Measurements from ENCODE around the gene INPP5J. TPM values are rescaled to one million over a fixed set of nuclear protein-coding genes. Genes with fewer than 3 reads are reported as not detected.
A peak's percentile ranks its signal among the peaks of the same experiment; 100 is the strongest.
"Not testable (repeated sequence)": the region's sequence is repeated elsewhere in the genome, so short reads cannot be mapped to it uniquely, and the experiment has no call there.

Gene INPP5J
- total RNA-seq, 1 experiment from 2014 or later = 11.9 TPM

DNA sequence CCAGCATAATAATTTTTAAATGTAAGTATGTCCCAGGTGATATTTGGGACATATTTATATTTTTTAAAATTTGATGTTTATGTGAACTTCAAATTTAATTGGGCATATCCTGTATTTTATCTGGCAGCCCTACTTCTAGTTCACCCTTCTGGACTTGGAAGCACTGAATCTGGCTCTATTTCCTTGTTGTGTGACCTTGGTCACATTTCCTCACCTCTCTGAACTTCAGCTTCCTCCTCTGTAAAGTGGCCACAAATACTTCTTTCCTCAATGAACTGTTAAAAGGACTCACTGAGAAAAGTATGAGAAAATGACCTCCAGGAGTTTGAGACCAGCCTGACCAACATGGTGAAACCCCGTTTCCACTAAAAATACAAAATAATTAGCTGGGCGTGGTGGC is 29.1 kb downstream of the INPP5J start:
- no peak for DNase-seq
- H3K36me3 ChIP-seq (replicated peaks; ENCODE audit: control insufficient read depth, insufficient read depth, low read length) = no peaks in the 10 kb centered on the region
- no peak overlapping the region for H3K4me3 ChIP-seq (ENCODE audit: insufficient read depth, low read depth, low read length)
- H3K27me3 ChIP-seq (ENCODE audit: control insufficient read depth, insufficient read depth, low read length) = no peaks in the 10 kb centered on the region; the same call in 1 of the 2 replicates

DNA sequence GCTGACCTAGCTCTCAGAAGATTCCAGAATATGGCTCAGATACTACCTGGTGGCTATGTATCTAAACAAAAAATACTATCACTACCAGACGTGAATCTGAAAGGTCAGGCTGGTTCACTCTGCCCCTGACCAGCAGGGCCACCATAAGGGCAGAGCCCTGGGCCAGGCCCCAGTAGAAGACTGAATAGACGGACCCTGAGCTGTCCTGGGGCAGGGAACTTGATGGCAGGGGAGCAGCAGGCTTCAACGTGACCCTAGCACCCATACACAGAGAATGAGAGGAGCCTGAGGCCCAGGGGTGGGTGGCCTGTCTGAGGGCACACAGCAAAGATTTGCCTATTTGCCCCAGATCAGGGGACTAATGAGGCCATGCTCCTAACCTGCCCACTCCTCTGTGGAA is 30.6 kb downstream of the INPP5J start:
- Histone ChIP-seq H3K36me3 (replicated peaks; ENCODE audit: control insufficient read depth, insufficient read depth, low read length) (no peaks in the 10 kb centered on the region), H3K4me3 (ENCODE audit: insufficient read depth, low read depth, low read length) (no peak overlapping the region), H3K27me3 (ENCODE audit: control insufficient read depth, insufficient read depth, low read length) (peaks cover 3% of the 10 kb centered on the region)
- DNase-seq = no peak

DNA sequence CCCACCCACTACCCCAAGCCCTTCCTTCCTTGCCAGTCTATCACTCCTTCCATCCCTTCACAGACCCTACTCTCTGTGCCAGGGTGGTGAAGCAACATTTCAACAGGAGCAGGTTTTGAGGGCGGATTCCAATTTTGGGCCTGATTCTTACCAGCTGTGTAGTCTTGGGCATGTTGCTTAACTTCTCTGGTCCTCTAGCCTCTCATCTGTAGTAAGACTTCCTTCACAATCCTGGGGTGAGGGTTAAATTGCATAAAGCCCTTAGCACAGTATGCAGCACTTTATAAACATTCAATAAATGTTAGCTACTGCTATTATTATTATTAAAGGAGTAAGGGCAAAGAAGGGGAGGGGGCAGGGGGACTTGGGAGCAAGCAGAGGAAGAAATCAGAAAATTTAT is 32.2 kb downstream of the INPP5J start:
- H3K4me3 ChIP-seq (ENCODE audit: insufficient read depth, low read depth, low read length) = no peak overlapping the region
- H3K36me3 ChIP-seq (replicated peaks; ENCODE audit: control insufficient read depth, insufficient read depth, low read length) = no peaks in the 10 kb centered on the region
- peaks cover 3% of the 10 kb centered on the region for H3K27me3 ChIP-seq (ENCODE audit: control insufficient read depth, insufficient read depth, low read length)
- no peak for DNase-seq

DNA sequence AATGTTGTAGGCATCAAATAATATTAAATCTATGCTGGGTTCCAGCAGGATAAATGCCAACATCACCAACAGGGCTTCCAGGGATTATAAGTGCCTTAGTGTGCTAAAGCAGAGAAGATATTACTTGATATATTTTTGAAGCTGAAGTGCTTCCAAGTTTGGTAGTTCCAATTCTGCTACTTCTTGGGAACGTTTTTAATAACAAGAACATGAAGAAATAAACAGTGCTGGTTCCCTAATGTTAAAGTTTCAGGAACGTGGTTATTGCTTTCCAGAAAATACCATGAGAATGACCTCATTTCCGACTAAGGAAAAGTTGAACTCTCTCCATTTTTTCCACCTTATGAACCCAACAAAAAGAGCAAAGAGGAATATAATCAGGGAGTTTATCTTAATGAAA is 32.7 kb downstream of the INPP5J start:
- no peak overlapping the region for H3K4me3 ChIP-seq (ENCODE audit: insufficient read depth, low read depth, low read length)
- H3K36me3 ChIP-seq (replicated peaks; ENCODE audit: control insufficient read depth, insufficient read depth, low read length) = no peaks in the 10 kb centered on the region
- H3K27me3 ChIP-seq (ENCODE audit: control insufficient read depth, insufficient read depth, low read length) = peaks cover 3% of the 10 kb centered on the region
- DNase-seq = no peak

DNA sequence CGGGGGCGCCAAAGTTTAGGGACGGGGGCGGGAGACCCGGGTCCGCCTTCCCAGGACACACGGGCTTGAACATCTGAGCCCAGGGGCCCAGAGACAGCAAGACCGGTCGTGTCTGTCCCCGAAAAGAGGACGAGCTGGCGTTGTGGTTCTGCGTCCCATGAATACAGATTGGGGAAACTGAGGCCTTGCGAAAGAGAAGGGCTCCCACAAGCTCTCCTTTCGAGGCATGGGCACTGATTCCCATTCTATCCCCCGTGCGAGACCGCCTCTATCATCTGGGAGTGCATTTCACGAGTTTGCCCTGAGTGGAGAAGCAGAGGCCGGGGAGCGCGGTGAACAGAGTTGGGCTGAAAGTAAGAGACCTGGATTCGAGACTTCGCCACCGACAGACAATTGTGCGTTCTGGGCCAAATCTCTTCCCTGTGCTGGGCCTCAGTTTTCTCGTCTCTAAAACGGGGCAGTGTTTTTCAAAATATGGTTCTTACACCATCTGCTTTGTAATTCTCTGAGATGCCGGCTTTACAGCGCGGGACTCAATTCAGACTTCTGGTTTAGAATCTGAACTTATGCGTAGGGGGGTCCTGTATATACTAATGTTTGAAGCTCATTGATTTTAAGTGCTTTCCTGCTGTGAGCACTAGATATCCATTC is 37.7 kb downstream of the INPP5J start:
- no peaks in the 10 kb centered on the region for H3K36me3 ChIP-seq (replicated peaks; ENCODE audit: control insufficient read depth, insufficient read depth, low read length)

DNA sequence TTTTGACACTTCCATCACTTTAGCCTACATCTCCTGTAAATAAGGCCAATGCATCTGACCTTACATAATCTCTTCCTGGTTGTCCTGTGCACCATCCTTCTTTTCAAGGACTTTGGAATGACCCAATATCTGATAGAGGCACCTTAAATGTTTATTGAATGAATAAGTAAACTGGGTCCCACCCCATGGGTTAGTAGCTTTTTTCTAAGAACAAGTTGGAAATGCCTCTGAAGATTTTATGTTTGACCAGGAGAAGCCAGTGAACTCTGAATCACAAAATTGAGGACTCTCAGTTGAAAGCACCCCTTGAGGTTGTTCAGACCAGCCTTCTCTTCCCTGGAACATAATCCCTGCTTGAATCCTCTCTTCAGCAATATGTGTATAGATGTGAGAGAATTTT is 38.6 kb downstream of the INPP5J start:
- Histone ChIP-seq H3K27me3 (ENCODE audit: control insufficient read depth, insufficient read depth, low read length) (peaks cover 3% of the 10 kb centered on the region), H3K4me3 (ENCODE audit: insufficient read depth, low read depth, low read length) (no peak overlapping the region), H3K36me3 (replicated peaks; ENCODE audit: control insufficient read depth, insufficient read depth, low read length) (peaks cover 1% of the 10 kb centered on the region)
- no peak for DNase-seq

More for the DNA sequence above, 37.7 kb downstream of the INPP5J start:
- Histone ChIP-seq H3K4me3 (ENCODE audit: insufficient read depth, low read depth, low read length) (peak overlapping the region; percentile 73), H3K27me3 (ENCODE audit: control insufficient read depth, insufficient read depth, low read length) (peaks cover 3% of the 10 kb centered on the region)
- DNase-seq = no peak

DNA sequence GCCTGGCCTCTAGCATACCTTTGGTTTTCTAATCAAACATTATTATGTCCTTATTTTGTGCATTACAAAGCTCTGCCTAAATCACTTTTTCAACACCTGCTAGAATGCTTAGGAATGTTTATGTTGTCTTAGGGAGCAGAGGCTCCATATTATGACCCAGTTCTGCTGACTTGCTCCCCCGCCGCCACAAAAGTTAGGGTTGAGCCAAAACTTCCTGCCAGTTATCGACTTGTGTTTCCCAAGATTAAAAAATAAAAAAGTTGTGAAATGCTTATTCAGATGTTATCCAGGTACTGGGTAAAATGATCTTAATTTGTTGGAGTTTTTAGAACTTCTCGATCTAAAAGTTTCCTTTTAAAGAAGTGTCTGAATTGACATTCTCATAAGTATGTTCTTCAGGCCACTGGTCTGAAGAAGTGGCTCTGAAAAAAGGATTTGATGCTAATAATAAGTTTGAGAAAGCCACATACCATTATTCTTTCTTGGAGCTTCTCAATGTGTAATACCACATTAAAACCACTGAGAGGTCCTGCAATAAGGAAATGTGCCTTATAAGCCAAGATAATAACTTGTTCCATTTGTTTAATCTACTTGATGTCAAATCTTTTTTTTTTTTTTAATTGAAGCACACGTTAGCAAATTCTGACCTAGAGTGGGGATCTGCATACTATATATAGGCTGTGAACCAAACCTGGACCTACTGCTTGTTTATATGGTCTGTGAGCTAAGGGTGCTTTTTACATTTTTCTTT is 39.4 kb downstream of the INPP5J start:
- peaks cover 1% of the 10 kb centered on the region for H3K36me3 ChIP-seq (replicated peaks; ENCODE audit: control insufficient read depth, insufficient read depth, low read length)
- no peak overlapping the region for H3K4me3 ChIP-seq (ENCODE audit: insufficient read depth, low read depth, low read length)
- no peak for DNase-seq
- H3K27me3 ChIP-seq (ENCODE audit: control insufficient read depth, insufficient read depth, low read length) = peaks cover 3% of the 10 kb centered on the region; the same call in 1 of the 2 replicates

DNA sequence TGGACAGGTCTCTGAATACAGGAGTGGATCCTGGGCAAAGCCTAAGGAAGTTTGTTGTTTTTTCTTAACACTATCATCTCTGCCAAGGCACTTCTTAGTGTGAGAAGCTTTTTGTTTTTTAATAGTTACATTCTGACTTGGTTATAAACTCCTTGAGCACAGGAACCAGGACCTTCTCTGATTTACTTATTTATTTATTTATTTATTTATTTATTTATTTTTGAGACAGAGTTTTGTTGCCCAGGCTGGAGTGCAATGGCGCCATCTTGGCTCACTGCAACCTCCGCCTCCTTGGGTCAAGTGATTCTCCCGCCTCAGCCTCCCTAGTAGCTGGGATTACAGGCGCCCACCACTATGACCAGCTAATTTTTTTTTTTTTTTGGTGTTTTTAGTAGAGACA is 48.2 kb downstream of the INPP5J start:
- Histone ChIP-seq H3K4me3 (ENCODE audit: insufficient read depth, low read depth, low read length) (no peak overlapping the region), H3K36me3 (replicated peaks; ENCODE audit: control insufficient read depth, insufficient read depth, low read length) (no peaks in the 10 kb centered on the region; the same call in 1 of the 2 replicates), H3K27me3 (ENCODE audit: control insufficient read depth, insufficient read depth, low read length) (no peaks in the 10 kb centered on the region)
- DNase-seq = no peak

DNA sequence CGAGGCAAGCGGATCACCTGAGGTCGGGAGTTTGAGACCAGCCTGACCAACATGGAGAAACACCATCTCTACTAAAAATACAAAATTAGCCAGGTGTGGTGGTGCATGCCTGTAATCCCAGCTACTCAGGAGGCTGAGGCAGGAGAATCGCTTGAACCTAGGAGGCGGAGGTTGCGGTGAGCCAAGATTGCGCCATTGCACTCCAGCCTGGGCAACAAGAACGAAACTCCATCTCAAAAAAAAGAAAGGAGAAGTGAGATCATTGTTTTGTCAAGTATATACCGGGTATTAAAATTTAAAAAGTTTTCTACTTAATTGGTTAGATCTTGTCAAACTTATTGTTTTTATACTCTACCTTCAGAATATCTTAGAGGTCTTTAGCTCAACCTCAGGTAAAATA is 49.0 kb downstream of the INPP5J start:
- not testable (repeated sequence) for H3K27me3 ChIP-seq (ENCODE audit: control insufficient read depth, insufficient read depth, low read length); H3K36me3 ChIP-seq (replicated peaks; ENCODE audit: control insufficient read depth, insufficient read depth, low read length); DNase-seq; H3K4me3 ChIP-seq (ENCODE audit: insufficient read depth, low read depth, low read length)

DNA sequence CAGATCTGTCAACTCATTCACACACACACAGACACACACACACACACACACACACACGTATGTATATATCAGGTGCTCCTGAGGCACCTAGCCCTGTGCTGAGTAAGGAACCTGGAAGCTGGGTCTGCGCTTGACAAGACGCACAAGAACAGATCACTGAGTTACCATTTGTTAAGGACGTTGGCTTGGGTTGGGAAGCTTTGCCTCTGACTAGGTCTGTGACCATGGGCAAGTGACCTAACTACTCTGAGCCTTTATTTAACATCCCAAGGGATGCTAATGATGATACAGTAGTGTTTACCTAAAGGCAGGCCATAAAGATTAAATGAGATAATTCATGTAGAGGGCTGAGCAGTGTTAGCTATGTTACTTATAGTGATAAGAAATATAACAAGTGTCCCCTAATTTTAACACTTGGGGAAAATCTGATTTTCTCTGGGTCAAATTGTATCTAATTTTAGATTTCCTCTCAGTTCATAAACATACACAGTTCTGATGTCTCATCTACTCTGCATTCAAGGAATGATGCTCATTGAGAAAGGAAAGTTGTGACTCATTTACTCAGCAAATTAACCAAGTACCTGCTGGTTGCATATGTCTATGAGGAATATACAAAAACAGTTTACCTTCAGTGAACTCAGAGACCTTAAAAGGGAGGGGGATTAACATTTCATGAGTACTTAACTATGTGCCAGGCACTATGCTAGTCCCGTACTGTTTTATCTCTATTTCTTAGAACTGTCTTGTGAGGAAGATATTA is 50.8 kb downstream of the INPP5J start:
- Histone ChIP-seq H3K4me3 (ENCODE audit: insufficient read depth, low read depth, low read length) (no peak overlapping the region), H3K27me3 (ENCODE audit: control insufficient read depth, insufficient read depth, low read length) (no peaks in the 10 kb centered on the region), H3K36me3 (replicated peaks; ENCODE audit: control insufficient read depth, insufficient read depth, low read length) (no peaks in the 10 kb centered on the region; the same call in 1 of the 2 replicates)
- no peak for DNase-seq

DNA sequence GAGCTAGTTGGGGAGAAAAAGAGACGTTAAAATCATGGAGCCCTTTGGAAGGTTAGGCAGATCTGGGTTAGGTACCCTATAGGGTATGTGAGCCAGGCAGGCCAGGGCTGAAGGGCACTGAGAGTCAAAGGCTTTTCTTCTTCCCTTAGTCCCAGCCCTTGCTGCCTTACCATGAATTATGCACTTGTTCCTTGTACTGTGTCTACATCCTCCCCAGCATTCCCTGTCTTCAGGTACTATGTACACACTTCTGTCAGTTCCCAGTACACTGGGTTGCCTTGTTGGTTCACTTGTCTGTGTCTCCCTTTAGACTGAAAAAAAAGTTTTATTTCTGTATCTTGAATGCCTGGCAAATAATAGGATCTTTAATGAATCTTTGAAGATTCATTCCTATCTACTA is 54.2 kb downstream of the INPP5J start:
- H3K36me3 ChIP-seq (replicated peaks; ENCODE audit: control insufficient read depth, insufficient read depth, low read length) = no peaks in the 10 kb centered on the region; the same call in 1 of the 2 replicates
- no peak overlapping the region for H3K4me3 ChIP-seq (ENCODE audit: insufficient read depth, low read depth, low read length)
- no peaks in the 10 kb centered on the region for H3K27me3 ChIP-seq (ENCODE audit: control insufficient read depth, insufficient read depth, low read length)
- DNase-seq = no peak

DNA sequence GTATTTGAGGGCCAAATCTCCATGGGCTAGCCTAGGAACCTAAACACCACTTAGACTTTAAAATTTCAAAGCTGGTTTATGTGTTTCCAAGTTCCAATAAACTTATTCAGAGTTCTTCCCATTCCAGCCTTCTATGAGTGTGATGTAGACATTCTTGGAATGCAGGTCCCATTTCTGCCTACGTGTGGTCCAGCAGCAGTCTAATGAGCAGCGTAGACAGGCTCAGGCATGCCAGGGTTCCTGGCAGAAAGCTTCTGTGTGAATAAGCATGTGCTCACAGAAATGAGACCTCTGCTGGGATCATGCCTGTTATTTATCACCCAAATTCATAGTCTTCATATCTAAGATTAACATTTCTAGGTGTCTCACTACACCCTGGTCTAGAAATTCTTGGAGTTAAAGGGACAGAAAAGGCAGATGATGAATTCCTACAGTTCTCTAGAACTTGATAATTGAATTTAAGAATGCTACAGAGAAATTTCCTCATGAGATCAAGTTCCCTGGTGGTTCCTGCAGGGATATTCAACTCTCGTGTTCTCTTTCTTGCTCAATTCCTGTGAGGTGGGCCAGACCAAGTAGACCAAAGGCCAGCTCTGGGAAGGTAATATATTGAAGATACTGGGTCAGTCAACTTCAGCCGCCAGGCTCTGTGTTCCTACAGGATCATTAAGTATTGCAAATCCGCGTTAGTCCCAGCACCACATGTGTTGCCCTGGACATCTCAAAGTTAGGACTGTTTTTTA is 54.8 kb downstream of the INPP5J start:
- no peaks in the 10 kb centered on the region for H3K27me3 ChIP-seq (ENCODE audit: control insufficient read depth, insufficient read depth, low read length)
- H3K4me3 ChIP-seq (ENCODE audit: insufficient read depth, low read depth, low read length) = no peak overlapping the region
- DNase-seq = no peak
- no peaks in the 10 kb centered on the region; the same call in 1 of the 2 replicates for H3K36me3 ChIP-seq (replicated peaks; ENCODE audit: control insufficient read depth, insufficient read depth, low read length)

DNA sequence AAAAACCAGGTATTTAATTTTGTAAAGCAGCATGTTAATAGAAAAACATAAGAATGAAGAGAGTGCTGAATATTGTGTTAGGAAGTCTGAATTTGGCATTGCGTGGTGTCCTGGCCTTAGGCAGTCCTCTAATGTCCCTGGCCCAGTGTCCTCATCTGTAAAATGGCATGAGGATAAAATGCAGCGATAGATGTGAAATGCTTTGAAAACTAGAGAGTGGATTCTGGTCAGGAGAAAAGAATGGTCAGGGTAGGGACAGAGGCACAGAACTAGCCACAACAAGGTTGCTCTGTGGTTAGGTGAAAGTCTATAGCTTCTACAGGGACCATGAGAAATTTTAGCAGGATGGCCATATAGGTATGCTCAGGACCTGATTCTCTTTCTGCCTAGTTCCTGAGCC is 56.1 kb downstream of the INPP5J start:
- no peaks in the 10 kb centered on the region for H3K27me3 ChIP-seq (ENCODE audit: control insufficient read depth, insufficient read depth, low read length)

DNA sequence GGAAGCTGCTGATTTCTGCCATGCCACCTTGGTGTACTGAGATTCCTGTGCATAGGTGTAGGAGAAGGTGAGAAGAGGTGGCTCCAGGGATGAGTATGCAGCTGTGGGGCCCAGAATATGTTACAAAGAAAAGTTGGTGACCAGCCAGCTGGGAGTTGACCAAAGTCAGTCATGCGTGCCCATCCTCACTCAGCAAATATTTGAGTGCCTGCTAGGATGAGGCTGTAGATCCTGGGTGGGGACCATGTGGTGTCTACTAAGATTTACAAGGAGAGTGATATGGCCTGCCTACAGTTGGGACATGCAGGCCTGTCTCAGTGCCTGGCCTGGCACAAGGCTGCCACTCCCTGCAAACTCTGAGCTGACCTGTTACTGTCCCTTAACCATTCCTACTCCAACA is 56.6 kb downstream of the INPP5J start:
- Histone ChIP-seq H3K27me3 (ENCODE audit: control insufficient read depth, insufficient read depth, low read length) (no peaks in the 10 kb centered on the region), H3K36me3 (replicated peaks; ENCODE audit: control insufficient read depth, insufficient read depth, low read length) (no peaks in the 10 kb centered on the region), H3K4me3 (ENCODE audit: insufficient read depth, low read depth, low read length) (no peak overlapping the region)
- DNase-seq = no peak

More for the DNA sequence above, 56.1 kb downstream of the INPP5J start:
- no peak for DNase-seq
- Histone ChIP-seq H3K4me3 (ENCODE audit: insufficient read depth, low read depth, low read length) (no peak overlapping the region), H3K36me3 (replicated peaks; ENCODE audit: control insufficient read depth, insufficient read depth, low read length) (no peaks in the 10 kb centered on the region)
